Fibroblast of mammary gland (primary cell): Measurements from ENCODE around the gene SCTR.

ENCODE experiments used
- DNase-seq: peaks from one replicate; pipeline ENCODE4 v3.0.0-alpha.2; 2010; ENCODE audit warnings: low read depth
- H3K4me3 ChIP-seq: 2 replicates; pipeline ENCODE4 v1.5.1; 2011; ENCODE audit warnings: low read depth, mild to moderate bottlenecking, low read length, moderate library complexity; ENCODE audit not compliant: control insufficient read depth
- TF ChIP-seq, protein P1 (sequence below): conservative IDR thresholded peaks from 2 replicates; pipeline ENCODE4 v1.5.1; 2011; ENCODE audit warnings: low read depth, low read length, inconsistent platforms; ENCODE audit not compliant: control insufficient read depth, insufficient read depth

Gene SCTR

DNA sequence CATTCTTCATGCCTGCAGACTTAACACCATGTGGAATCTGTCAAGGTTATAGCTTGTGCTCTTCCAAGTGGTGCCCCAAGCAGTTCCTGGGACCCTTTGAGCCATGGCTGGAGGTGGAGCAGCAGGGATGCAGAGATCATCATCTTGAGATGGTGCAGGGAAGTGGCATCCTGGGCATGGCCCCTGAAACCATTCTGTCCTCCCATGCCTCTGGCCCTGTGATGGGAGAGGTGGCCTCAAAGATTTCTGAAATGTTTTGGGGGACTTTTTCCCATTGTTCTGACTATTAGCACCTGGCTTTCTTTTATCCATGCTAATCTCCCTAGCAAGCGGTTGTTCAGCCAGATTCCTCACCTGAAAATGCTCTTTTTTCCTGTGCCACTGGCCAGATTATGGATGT, 103.0 kb downstream of the SCTR start:
- no peak overlapping the region for H3K4me3 ChIP-seq
- TF ChIP-seq, protein P1, sequence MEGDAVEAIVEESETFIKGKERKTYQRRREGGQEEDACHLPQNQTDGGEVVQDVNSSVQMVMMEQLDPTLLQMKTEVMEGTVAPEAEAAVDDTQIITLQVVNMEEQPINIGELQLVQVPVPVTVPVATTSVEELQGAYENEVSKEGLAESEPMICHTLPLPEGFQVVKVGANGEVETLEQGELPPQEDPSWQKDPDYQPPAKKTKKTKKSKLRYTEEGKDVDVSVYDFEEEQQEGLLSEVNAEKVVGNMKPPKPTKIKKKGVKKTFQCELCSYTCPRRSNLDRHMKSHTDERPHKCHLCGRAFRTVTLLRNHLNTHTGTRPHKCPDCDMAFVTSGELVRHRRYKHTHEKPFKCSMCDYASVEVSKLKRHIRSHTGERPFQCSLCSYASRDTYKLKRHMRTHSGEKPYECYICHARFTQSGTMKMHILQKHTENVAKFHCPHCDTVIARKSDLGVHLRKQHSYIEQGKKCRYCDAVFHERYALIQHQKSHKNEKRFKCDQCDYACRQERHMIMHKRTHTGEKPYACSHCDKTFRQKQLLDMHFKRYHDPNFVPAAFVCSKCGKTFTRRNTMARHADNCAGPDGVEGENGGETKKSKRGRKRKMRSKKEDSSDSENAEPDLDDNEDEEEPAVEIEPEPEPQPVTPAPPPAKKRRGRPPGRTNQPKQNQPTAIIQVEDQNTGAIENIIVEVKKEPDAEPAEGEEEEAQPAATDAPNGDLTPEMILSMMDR, result no peak
- no peak for DNase-seq

DNA sequence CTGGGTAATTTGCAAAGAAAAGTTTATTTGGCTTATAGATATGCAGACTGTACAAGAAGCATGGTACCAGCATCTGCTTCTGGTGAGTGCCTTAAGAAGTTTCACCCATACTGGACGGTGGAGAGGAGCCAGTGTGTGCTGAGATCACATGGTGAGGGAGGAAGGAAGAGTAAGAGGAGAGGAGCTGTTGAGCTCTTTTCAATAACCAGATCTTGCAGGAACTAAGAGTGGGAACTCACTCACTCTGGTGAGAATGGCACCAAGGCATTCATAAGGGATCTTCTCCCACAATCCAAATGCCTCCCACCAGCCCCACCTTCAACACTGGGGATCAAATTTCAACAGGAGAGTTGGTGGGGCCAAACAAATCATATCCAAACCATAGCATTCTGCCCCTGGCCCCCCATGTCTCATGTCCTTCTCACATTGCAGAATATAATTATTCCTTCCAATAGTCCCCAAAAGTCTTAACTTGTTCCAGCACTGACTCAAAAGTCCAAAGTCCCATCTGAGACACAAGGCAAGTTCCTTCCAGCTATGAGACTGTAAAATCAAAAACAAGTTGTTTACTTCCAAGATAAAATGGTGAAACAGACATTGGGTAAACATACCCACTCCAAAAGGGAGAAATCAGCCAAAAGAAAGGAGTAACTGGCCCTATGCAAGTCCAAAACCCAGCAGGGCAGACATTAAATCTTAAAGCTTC, 104.3 kb downstream of the SCTR start:
- no peak overlapping the region for H3K4me3 ChIP-seq
- TF ChIP-seq, protein P1, result no peak
- no peak for DNase-seq

DNA sequence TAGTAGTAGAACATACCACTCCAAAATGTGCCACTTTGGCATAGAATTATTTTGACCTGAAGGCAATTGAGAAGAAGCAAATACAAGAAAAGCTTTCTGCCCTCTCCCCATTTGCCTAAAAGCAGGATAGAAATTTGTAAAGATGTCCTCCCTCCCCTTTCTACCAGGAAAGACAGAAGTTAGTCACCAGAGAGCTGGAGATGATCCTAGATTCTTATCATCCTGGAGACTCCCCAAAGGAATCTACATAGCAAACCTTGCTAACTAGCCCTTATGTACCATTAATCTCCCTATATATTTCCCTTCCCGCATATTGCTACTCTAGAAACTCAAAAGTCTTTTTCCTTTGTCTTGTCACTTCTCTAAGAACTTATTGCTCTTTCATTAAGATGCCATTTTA, 105.2 kb downstream of the SCTR start:
- TF ChIP-seq, protein P1, result no peak
- no peak overlapping the region for H3K4me3 ChIP-seq
- DNase-seq, result no peak

DNA sequence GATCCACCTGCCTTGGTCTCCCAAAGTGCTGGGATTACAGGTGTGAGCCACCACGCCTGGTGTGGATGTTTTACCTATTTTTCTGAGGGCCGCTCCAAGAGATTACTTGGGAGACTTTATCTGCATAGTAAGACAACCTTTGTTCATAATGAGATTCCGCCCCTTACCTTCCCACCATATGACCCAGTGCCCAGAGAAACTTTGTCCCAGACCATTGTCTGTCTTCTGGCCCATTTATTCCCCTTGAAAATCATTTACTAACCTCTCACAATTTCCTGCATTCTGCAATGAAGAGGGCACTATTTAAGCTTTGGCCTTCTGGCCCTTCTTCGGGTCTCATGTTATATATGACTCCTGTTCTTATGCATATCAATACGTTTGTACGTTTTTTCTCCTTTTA, 106.4 kb downstream of the SCTR start:
- no peak overlapping the region for H3K4me3 ChIP-seq
- TF ChIP-seq, protein P1, result no peak
- no peak for DNase-seq

DNA sequence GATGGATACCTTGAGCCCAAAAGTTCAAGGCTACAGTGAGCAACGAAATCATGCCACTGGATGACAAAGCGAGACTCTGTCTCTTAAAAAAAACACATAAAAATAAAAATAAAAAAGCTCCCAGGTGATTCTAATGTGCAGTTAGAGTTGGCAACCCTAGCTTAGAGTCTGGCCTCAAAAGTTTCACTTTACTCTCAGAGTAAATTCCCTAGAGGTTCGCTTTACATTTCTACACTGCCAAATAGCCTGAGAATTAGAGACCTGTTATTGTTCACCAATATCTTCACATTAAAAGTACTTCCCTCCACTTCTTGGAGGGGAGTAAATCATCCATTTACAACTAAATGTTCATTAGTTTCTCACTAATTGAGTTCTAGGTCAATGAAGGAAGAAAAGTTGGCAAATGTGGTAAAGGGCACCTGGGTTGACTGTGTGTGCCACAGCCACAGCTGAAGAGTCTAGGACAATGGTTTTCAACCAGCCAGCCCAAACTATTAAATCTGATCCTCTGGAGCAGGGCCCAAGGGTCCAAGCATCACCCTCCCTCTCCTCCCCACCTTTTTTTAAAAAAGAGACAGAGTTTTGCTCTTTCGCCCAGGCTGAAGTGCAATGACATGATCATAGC, 107.9 kb downstream of the SCTR start:
- no peak overlapping the region for H3K4me3 ChIP-seq
- TF ChIP-seq, protein P1, result no peak
- no peak for DNase-seq

DNA sequence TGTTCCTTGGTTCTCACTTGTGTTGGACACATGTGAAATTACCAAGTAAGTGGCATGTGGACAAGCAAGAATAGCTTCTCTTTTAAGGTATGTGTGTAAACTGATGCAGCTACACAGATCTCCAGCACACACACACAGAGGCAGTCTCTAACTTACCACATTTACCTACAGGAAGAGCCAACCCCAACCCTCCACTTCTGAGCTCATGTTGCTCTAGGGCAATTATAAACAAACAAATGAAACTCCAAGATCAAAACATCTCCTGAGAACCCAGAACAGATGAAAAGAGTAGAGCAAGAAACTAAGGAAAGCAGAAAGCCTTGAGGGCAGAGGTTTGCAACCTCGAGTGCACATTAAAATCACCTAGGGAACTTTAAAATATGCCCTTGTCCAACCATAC, 108.7 kb downstream of the SCTR start:
- DNase-seq, result no peak
- TF ChIP-seq, protein P1, result no peak
- no peak overlapping the region for H3K4me3 ChIP-seq
